H1 (cell line): Measurements from ENCODE around the gene KIFC1. TPM values are rescaled to one million over a fixed set of nuclear protein-coding genes. Genes with fewer than 3 reads are reported as not detected.
A peak's percentile ranks its signal among the peaks of the same experiment; 100 is the strongest.

Source experiments
- CTCF ChIA-PET: fragments of 300-600 bp; sonication (Branson Sonifier 250); formaldehyde crosslinking; loops from one replicate; lab custom pipeline; 2021; ENCODE audit not compliant: partially characterized antibody; lab: Charles Lee
- POLR2A ChIA-PET: fragments of 300-600 bp; sonication (Branson Sonifier 250); formaldehyde crosslinking; loops from one replicate; lab custom pipeline; 2021; ENCODE audit warnings: inconsistent platforms; ENCODE audit not compliant: partially characterized antibody; lab: Charles Lee
- DNase-seq, 2 experiments: peaks; one replicate each; pipeline versions ENCODE4 v3.0.0 to v3.0.0-alpha.2; 2010 to 2022; ENCODE audit warnings: low spot score in 2 of 2, low read depth in 1 of 2, mixed read lengths in 1 of 2
- FAIRE-seq: peaks from 2 replicates; lab custom pipeline; 2011; peaks lifted over from hg19 to GRCh38; lab: Jason Lieb, UNC
- H2AFZ ChIP-seq: 2 replicates; pipeline ENCODE4 v1.8.1; 2012; ENCODE audit warnings: low read length, inconsistent platforms
- H2AK5ac ChIP-seq: 2 replicates; pipeline ENCODE4 v1.6.1; 2013; ENCODE audit warnings: low read depth, low read length
- H2BK120ac ChIP-seq: replicated peaks from 2 replicates; pipeline ENCODE3; 2013; ENCODE audit warnings: low read depth, low read length, inconsistent platforms
- H2BK12ac ChIP-seq: 2 replicates; pipeline ENCODE4 v1.6.1; 2013; ENCODE audit warnings: low read depth, low read length
- H2BK15ac ChIP-seq: 2 replicates; pipeline ENCODE4 v1.6.1; 2013; ENCODE audit warnings: low read length
- H2BK20ac ChIP-seq: 2 replicates; pipeline ENCODE4 v1.6.1; 2013; ENCODE audit warnings: low read length
- H2BK5ac ChIP-seq: 2 replicates; pipeline ENCODE4 v1.6.1; 2013; ENCODE audit warnings: low read depth, low read length
- H3K14ac ChIP-seq: 2 replicates; pipeline ENCODE4 v1.6.1; 2013; ENCODE audit warnings: inconsistent platforms; ENCODE audit not compliant: insufficient read length
- H3K18ac ChIP-seq: 2 replicates; pipeline ENCODE4 v1.6.1; 2013; ENCODE audit warnings: low read length; ENCODE audit errors: extremely low read depth
- H3K23ac ChIP-seq: 2 replicates; pipeline ENCODE4 v1.6.1; 2013; ENCODE audit warnings: inconsistent platforms; ENCODE audit not compliant: insufficient read length
- H3K23me2 ChIP-seq: 2 replicates; pipeline ENCODE4 v1.6.1; 2013; ENCODE audit warnings: low read depth, low read length
- H3K27ac ChIP-seq: 2 replicates; pipeline ENCODE4 v1.6.1; 2011; ENCODE audit warnings: low read depth, low read length, inconsistent platforms
- H3K27me3 ChIP-seq, 4 experiments: replicated peaks in 1 of 4; 1 replicate in 1 of 4; 2 replicates in 3 of 4; pipeline versions ENCODE4 v1.6.1 to v1.8.1; 2011 to 2013; ENCODE audit warnings: low read length in 3 of 4, mild to moderate bottlenecking in 3 of 4, inconsistent platforms in 2 of 4, mixed read lengths in 2 of 4, moderate library complexity in 1 of 4; ENCODE audit not compliant: control insufficient read depth in 3 of 4, insufficient read depth in 3 of 4; ENCODE audit errors: extremely low read depth in 1 of 4
- H3K36me3 ChIP-seq, 4 experiments: 2 replicates each; pipeline versions ENCODE4 v1.6.1 to v1.8.1; 2011 to 2013; ENCODE audit warnings: mild to moderate bottlenecking in 4 of 4, low read length in 3 of 4, moderate library complexity in 2 of 4, control low read depth in 1 of 4, inconsistent platforms in 1 of 4; ENCODE audit not compliant: insufficient read depth in 4 of 4, control insufficient read depth in 2 of 4
- H3K4ac ChIP-seq: replicated peaks from 2 replicates; pipeline ENCODE3; 2013; ENCODE audit warnings: low read length, low read depth, mixed read lengths, inconsistent platforms; ENCODE audit not compliant: insufficient read length
- H3K4me1 ChIP-seq, 4 experiments: replicated peaks in 1 of 4; 1 replicate in 1 of 4; 2 replicates in 3 of 4; pipeline versions ENCODE4 v1.6.1 to v1.8.1; 2011 to 2013; ENCODE audit warnings: low read length in 3 of 4, inconsistent platforms in 2 of 4, mixed read lengths in 1 of 4; ENCODE audit not compliant: insufficient read depth in 4 of 4, control insufficient read depth in 3 of 4
- H3K4me2 ChIP-seq, 2 experiments: 2 replicates each; pipeline versions ENCODE4 v1.6.1 to v1.8.1; 2011 to 2013; ENCODE audit warnings: low read depth in 2 of 2, low read length in 2 of 2, control low read depth in 1 of 2, inconsistent platforms in 1 of 2, mild to moderate bottlenecking in 1 of 2; ENCODE audit not compliant: insufficient read depth in 1 of 2
- H3K4me3 ChIP-seq, 4 experiments: fragments of 200-600, 300-600 bp in 1 of 4; sonication (generic), shearing (Covaris generic), sonication (Bioruptor Twin) in 1 of 4; 2 replicates each; pipeline versions ENCODE4 v1.5.1 to v1.8.1; 2011 to 2016; ENCODE audit warnings: low read length in 4 of 4, low read depth in 3 of 4, control low read depth in 2 of 4, inconsistent platforms in 2 of 4, mild to moderate bottlenecking in 2 of 4, mixed read lengths in 1 of 4, moderate library complexity in 1 of 4; ENCODE audit not compliant: insufficient read depth in 2 of 4; ENCODE audit errors: extremely low read depth in 1 of 4
- H3K56ac ChIP-seq: replicated peaks from 2 replicates; pipeline ENCODE3; 2013; ENCODE audit warnings: low read depth, mild to moderate bottlenecking, mixed read lengths, low read length, inconsistent platforms; ENCODE audit not compliant: insufficient read length
- H3K79me1 ChIP-seq: 2 replicates; pipeline ENCODE4 v1.6.1; 2013; ENCODE audit warnings: low read depth, low read length, control low read depth
- H3K79me2 ChIP-seq, 2 experiments: 2 replicates each; pipeline versions ENCODE4 v1.6.1 to v1.8.1; 2012 to 2013; ENCODE audit warnings: low read length in 2 of 2, mild to moderate bottlenecking in 2 of 2, inconsistent platforms in 1 of 2; ENCODE audit not compliant: insufficient read depth in 2 of 2, control insufficient read depth in 1 of 2
- H3K9ac ChIP-seq, 4 experiments: replicated peaks in 1 of 4; 1 replicate in 1 of 4; 2 replicates in 3 of 4; pipeline versions ENCODE4 v1.6.1 to v1.8.1; 2011 to 2013; ENCODE audit warnings: low read depth in 3 of 4, low read length in 3 of 4, control low read depth in 2 of 4, mild to moderate bottlenecking in 2 of 4, moderate library complexity in 2 of 4, inconsistent platforms in 1 of 4; ENCODE audit errors: extremely low read depth in 1 of 4
- H3K9me3 ChIP-seq, 2 experiments: 2 replicates each; pipeline versions ENCODE4 v1.6.1 to v1.8.1; 2012 to 2013; ENCODE audit warnings: mild to moderate bottlenecking in 2 of 2, moderate library complexity in 2 of 2, control low read depth in 1 of 2, inconsistent platforms in 1 of 2, low read depth in 1 of 2, low read length in 1 of 2, mixed read lengths in 1 of 2; ENCODE audit not compliant: insufficient read depth in 2 of 2
- H4K20me1 ChIP-seq, 2 experiments: replicated peaks in 1 of 2; 2 replicates each; pipeline versions ENCODE3 to v1.8.1; 2011 to 2013; ENCODE audit warnings: inconsistent platforms in 2 of 2, low read length in 2 of 2, mild to moderate bottlenecking in 1 of 2; ENCODE audit not compliant: insufficient read depth in 2 of 2, control insufficient read depth in 1 of 2
- H4K5ac ChIP-seq: 2 replicates; pipeline ENCODE4 v1.6.1; 2013; ENCODE audit warnings: low read length, low read depth, mixed read lengths, inconsistent platforms; ENCODE audit not compliant: insufficient read length
- H4K8ac ChIP-seq: 2 replicates; pipeline ENCODE4 v1.8.0; 2013; ENCODE audit warnings: mild to moderate bottlenecking, moderate library complexity, low read length, inconsistent platforms; ENCODE audit not compliant: insufficient read depth; ENCODE audit errors: extremely low read depth
- H4K91ac ChIP-seq: replicated peaks from 2 replicates; pipeline ENCODE3; 2013; ENCODE audit warnings: low read length, mixed read lengths, inconsistent platforms; ENCODE audit not compliant: insufficient read length
- E2F6 ChIP-seq: IDR thresholded peaks from 2 replicates; pipeline ENCODE4 v1.6.1; 2012; ENCODE audit warnings: inconsistent platforms
- RBBP5 ChIP-seq: IDR thresholded peaks from 2 replicates; pipeline ENCODE4 v1.7.1; 2012; ENCODE audit warnings: low read depth, mild to moderate bottlenecking, inconsistent platforms, low read length, moderate library complexity, borderline replicate concordance
- SP2 ChIP-seq: IDR thresholded peaks from 2 replicates; pipeline ENCODE4 v1.6.1; 2012; ENCODE audit warnings: mild to moderate bottlenecking, low read length, inconsistent platforms
- WGBS, 2 experiments: shearing (Covaris generic) in 1 of 2; methylation state at CpG; one replicate each; pipeline versions ENCODE4 v1.1.6 to v1.1.7; 2013 to 2015; ENCODE audit warnings: low lambda C conversion rate in 2 of 2, mixed read lengths in 2 of 2, inconsistent platforms in 1 of 2, low coverage in 1 of 2, missing lambda C conversion rate in 1 of 2; ENCODE audit not compliant: insufficient replicate concordance in 2 of 2, insufficient coverage in 1 of 2, insufficient read length in 1 of 2; ENCODE audit errors: extremely low coverage in 1 of 2, missing lambda C conversion rate in 1 of 2; 5-methylcytosine and 5-hydroxymethylcytosine counted together
- polyA plus RNA-seq, 7 experiments: library from polyadenylated mRNA; depleted of rRNA in 3 of 7; stranded (reverse) in 5 of 7; unstranded in 2 of 7; fragments of >200 nt in 5 of 7; fragments of 200-250 nt in 2 of 7; gene quantifications; 1 replicate in 5 of 7; 2 replicates in 1 of 7; 4 replicates in 1 of 7; pipeline versions ENCODE4 v1.2.1 to v1.2.3, GENCODE V29; 2011 to 2013; ENCODE audit warnings: missing spikeins in 2 of 7, mixed read lengths in 2 of 7
- total RNA-seq: library from RNA; stranded (reverse); fragmentation: NEBNext Ultra II Directional; extraction: Animal tissue kit (Norgen Biotek cat#: 25700); gene quantifications from 2 replicates; pipeline ENCODE4 v1.2.1, GENCODE V29; 2021

KIFC1 gene
- total and polyA plus RNA-seq, 2 of the 8 experiments (the other 6 are each of a cell fraction or from before 2014, with no cell fraction given), result 46.6 to 64.3 TPM

- H4K8ac ChIP-seq, result no peak overlapping the region
- H3K9me3 ChIP-seq, result no peaks in the 10 kb centered on the region
- H3K27me3 ChIP-seq, result no peaks in the 10 kb centered on the region
- no peak overlapping the region for H3K9ac ChIP-seq
- H2BK15ac ChIP-seq, result no peak overlapping the region
- peaks cover 0 to 6% (median 3%) of the 10 kb centered on the region in 4 experiments; a peak in 4 of 7 replicates for H3K4me1 ChIP-seq
- no peak overlapping the region for H2BK20ac ChIP-seq
- H3K79me1 ChIP-seq, result peaks cover 1% of the 10 kb centered on the region; the same call in 1 of the 2 replicates
- no peak overlapping the region for H3K4me3 ChIP-seq
- DNase-seq (no peak), FAIRE-seq (no peak)
- no peak overlapping the region for H2BK12ac ChIP-seq
- ChIA-PET CTCF (interaction anchor here (0.8 to 1.6 kb wide), 21 partner anchors 11 to 193 kb away, joined by 3 to 8 read pairs (median 4); partner anchors contain the start of genes CUTA, PFDN6 and WDR46), POLR2A (interaction anchor here (0.8 to 2.6 kb wide), 5 partner anchors 42 to 119 kb away, joined by 3 to 10 read pairs (median 6); partner anchors contain the start of genes RPS18, VPS52, ZBTB22 and ZBTB9)
- H3K18ac ChIP-seq, result no peak overlapping the region
- H3K27ac ChIP-seq, result no peak overlapping the region
- H3K4ac ChIP-seq, result no peak overlapping the region
- H3K79me2 ChIP-seq, result peaks cover 29 to 32% of the 10 kb centered on the region in 2 experiments
- peaks cover 6% of the 10 kb centered on the region; the same call in 1 of the 2 replicates for H3K23me2 ChIP-seq
- no peak overlapping the region for H2BK120ac ChIP-seq
- H3K4me2 ChIP-seq, result peak overlapping the region in 1 of 2 experiments; percentile 4; a peak in 1 of 4 replicates
- no peak overlapping the region for H2AK5ac ChIP-seq
- H3K36me3 ChIP-seq, result no peaks in the 10 kb centered on the region
- H2AFZ ChIP-seq, result 0 out of 2 replicates have a peak overlapping the region, but pooled peaks have one; percentile 84
- no peak overlapping the region for H3K14ac ChIP-seq
- no peak overlapping the region for H4K91ac ChIP-seq
- TF ChIP-seq RBBP5 (no peak), E2F6 (no peak), SP2 (no peak)
- H4K5ac ChIP-seq, result no peak overlapping the region
- 93% methylated on average over 2 of the region's 2 CpGs; no CpG with 5 or more reads in 1 of the 2 experiments for WGBS, 2 experiments
- peaks cover 0 to 3% of the 10 kb centered on the region in 2 experiments for H4K20me1 ChIP-seq
- no peak overlapping the region for H3K56ac ChIP-seq
- no peak overlapping the region for H2BK5ac ChIP-seq
- no peak overlapping the region for H3K23ac ChIP-seq
Observed at GRCh38 chr6:33390173-33390572, 1.4 kb upstream of the KIFC1 start.
